Activated B cell treated with CpG ODN at 0.5 μM for 24 hours (primary cell): ENCODE results near the gene TSPAN32. TPM values are rescaled to one million over a fixed set of nuclear protein-coding genes. Genes with fewer than 3 reads are reported as not detected.

Experiments used
- ATAC-seq: fragments of 200-7000 bp; cut with Tn5 transposase; one replicate; pipeline ENCODE4 v1.10.0; 2021; ENCODE audit warnings: low read depth, mild to moderate bottlenecking, moderate library complexity
- CTCF ChIA-PET: fragments of 350-600 bp; sonication (Branson Sonifier 250); formaldehyde crosslinking; loops from one replicate; lab custom pipeline; 2021; ENCODE audit warnings: antibody characterized with exemption; lab: Charles Lee
- POLR2A ChIA-PET: fragments of 350-600 bp; sonication (Branson Sonifier 250); formaldehyde crosslinking; loops from one replicate; lab custom pipeline; 2021; ENCODE audit warnings: antibody characterized with exemption; lab: Charles Lee
- DNase-seq: peaks from one replicate; pipeline ENCODE4 v3.0.0; 2022
- H3K27ac Mint-ChIP-seq: one replicate; pipeline ENCODE4 v1.8.0; 2020; ENCODE audit warnings: mixed read lengths
- H3K27me3 Mint-ChIP-seq: one replicate; pipeline ENCODE4 v1.8.0; 2021; ENCODE audit warnings: mixed read lengths
- H3K36me3 Mint-ChIP-seq: one replicate; pipeline ENCODE4 v1.8.0; 2021; ENCODE audit warnings: low read depth, mixed read lengths
- H3K4me1 Mint-ChIP-seq: one replicate; pipeline ENCODE4 v1.8.0; 2021; ENCODE audit warnings: mixed read lengths
- H3K4me3 Mint-ChIP-seq: one replicate; pipeline ENCODE4 v1.8.0; 2020; ENCODE audit warnings: mild to moderate bottlenecking, mixed read lengths
- H3K9me3 Mint-ChIP-seq: one replicate; pipeline ENCODE4 v1.8.0; 2020; ENCODE audit warnings: mixed read lengths
- intact Hi-C: fragments of 100-400 bp; cut with micrococcal nuclease; formaldehyde crosslinking; loops from one replicate; pipeline ENCODE4 v1.15.1; 2024
- total RNA-seq: library from RNA; stranded (reverse); gene quantifications from 2 replicates; pipeline ENCODE4 v1.2.3, GENCODE V29; 2022
- TF ChIP-seq, protein P1 (sequence below): fragments of 200-600 bp; IDR thresholded peaks from one replicate; pipeline ENCODE4 v1.8.0; 2022; ENCODE audit warnings: antibody characterized with exemption, mild to moderate bottlenecking

Gene TSPAN32
- total RNA-seq, 1 donor from 2014 or later, result 7.3 TPM

DNA sequence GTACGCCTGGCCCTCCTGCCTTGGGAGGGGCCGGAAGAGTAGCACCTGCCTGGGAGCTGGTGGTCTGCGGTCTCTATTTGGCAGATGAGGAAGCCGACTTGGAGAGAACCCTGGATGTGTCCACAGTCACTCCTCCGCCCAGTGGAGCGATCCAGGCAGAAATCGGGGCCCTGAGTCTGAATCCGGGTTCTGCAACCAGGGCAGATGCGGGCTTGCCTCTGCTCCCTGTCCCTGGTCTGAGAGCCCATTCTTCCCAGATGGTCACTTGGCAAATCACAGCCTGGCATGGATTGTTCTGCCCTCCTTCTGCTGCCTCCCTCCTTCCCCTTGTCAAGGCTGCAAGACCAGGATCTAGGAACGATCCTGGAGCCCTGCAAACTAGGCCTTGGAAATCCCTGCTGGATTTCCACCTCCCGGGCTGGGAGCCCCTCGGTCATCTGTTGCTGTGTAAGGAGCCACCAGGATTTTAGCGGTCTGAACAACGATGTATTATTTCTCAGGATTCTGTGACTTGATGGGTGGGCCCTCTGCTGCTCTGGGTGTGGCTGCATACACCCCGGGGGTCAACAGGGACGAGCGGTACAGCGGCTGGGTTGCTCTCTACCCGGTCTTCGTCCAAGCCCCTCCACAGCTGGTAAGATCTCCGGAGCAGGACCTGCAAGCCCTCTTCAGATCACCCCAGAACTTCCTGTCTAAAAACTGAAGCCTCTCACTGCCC, 29.4 kb upstream of the TSPAN32 start:
- intact Hi-C loops, result no loop called here
- Mint-ChIP-seq H3K9me3 (no peaks in the 10 kb centered on the region), H3K27me3 (peaks cover 9% of the 10 kb centered on the region), H3K4me1 (peaks cover 19% of the 10 kb centered on the region), H3K4me3 (no peak overlapping the region), H3K36me3 (no peaks in the 10 kb centered on the region), H3K27ac (no peak overlapping the region)
- DNase-seq (no peak), ATAC-seq (no peak)
- CTCF ChIA-PET, result no interaction called here
- TF ChIP-seq, protein P1, sequence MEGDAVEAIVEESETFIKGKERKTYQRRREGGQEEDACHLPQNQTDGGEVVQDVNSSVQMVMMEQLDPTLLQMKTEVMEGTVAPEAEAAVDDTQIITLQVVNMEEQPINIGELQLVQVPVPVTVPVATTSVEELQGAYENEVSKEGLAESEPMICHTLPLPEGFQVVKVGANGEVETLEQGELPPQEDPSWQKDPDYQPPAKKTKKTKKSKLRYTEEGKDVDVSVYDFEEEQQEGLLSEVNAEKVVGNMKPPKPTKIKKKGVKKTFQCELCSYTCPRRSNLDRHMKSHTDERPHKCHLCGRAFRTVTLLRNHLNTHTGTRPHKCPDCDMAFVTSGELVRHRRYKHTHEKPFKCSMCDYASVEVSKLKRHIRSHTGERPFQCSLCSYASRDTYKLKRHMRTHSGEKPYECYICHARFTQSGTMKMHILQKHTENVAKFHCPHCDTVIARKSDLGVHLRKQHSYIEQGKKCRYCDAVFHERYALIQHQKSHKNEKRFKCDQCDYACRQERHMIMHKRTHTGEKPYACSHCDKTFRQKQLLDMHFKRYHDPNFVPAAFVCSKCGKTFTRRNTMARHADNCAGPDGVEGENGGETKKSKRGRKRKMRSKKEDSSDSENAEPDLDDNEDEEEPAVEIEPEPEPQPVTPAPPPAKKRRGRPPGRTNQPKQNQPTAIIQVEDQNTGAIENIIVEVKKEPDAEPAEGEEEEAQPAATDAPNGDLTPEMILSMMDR, result no peak
- POLR2A ChIA-PET, result no interaction called here

GRCh38 chr11:2272946-2273280, 28.9 kb upstream of the TSPAN32 start:
- intact Hi-C loops, result no loop called here
- CTCF ChIA-PET, result no interaction called here
- no peak overlapping the region for H3K27ac Mint-ChIP-seq

GRCh38 chr11:2273311-2273710, 28.5 kb upstream of the TSPAN32 start:
- Mint-ChIP-seq H3K4me1 (peaks cover 11% of the 10 kb centered on the region), H3K9me3 (no peaks in the 10 kb centered on the region), H3K4me3 (no peak overlapping the region), H3K27me3 (peaks cover 13% of the 10 kb centered on the region), H3K27ac (no peak overlapping the region), H3K36me3 (no peaks in the 10 kb centered on the region)
- CTCF ChIA-PET, result no interaction called here
- intact Hi-C loops, result no loop called here
- TF ChIP-seq, protein P1, result no peak
- no peak for ATAC-seq
- POLR2A ChIA-PET, result no interaction called here
- DNase-seq, result no peak

More at GRCh38 chr11:2272946-2273280, 28.9 kb upstream of the TSPAN32 start:
- H3K27me3 Mint-ChIP-seq, result peaks cover 12% of the 10 kb centered on the region
- TF ChIP-seq, protein P1, result no peak
- no peak overlapping the region for H3K4me3 Mint-ChIP-seq
- H3K9me3 Mint-ChIP-seq, result no peaks in the 10 kb centered on the region
- peaks cover 15% of the 10 kb centered on the region for H3K4me1 Mint-ChIP-seq
- POLR2A ChIA-PET, result no interaction called here
- DNase-seq (no peak), ATAC-seq (no peak)
- no peaks in the 10 kb centered on the region for H3K36me3 Mint-ChIP-seq

DNA sequence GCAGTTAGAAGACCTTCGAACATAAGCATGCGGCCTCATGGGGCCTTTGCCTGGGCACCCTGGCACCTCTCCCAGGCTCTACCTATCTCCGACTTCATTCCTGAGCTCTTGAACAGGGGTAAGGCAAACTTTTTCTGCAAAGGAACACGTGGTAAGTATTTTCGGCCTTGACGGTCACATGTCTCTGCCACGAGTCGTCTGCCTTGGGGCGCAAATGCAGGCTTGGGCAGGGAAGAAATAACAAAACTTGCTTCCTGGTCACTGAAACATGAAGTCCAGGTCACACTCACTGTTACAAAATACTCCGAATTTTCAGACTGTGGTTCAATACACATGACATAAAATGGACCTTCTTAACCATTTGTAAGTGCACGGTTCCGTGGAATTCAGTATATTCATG, 28.0 kb upstream of the TSPAN32 start:
- ATAC-seq (no peak), DNase-seq (no peak)
- Mint-ChIP-seq H3K36me3 (no peaks in the 10 kb centered on the region), H3K4me3 (no peak overlapping the region), H3K9me3 (peaks cover 2% of the 10 kb centered on the region), H3K4me1 (peaks cover 7% of the 10 kb centered on the region), H3K27me3 (peaks cover 13% of the 10 kb centered on the region), H3K27ac (no peak overlapping the region)
- POLR2A ChIA-PET, result no interaction called here
- CTCF ChIA-PET, result no interaction called here
- intact Hi-C loops, result no loop called here
- TF ChIP-seq, protein P1, result no peak

DNA sequence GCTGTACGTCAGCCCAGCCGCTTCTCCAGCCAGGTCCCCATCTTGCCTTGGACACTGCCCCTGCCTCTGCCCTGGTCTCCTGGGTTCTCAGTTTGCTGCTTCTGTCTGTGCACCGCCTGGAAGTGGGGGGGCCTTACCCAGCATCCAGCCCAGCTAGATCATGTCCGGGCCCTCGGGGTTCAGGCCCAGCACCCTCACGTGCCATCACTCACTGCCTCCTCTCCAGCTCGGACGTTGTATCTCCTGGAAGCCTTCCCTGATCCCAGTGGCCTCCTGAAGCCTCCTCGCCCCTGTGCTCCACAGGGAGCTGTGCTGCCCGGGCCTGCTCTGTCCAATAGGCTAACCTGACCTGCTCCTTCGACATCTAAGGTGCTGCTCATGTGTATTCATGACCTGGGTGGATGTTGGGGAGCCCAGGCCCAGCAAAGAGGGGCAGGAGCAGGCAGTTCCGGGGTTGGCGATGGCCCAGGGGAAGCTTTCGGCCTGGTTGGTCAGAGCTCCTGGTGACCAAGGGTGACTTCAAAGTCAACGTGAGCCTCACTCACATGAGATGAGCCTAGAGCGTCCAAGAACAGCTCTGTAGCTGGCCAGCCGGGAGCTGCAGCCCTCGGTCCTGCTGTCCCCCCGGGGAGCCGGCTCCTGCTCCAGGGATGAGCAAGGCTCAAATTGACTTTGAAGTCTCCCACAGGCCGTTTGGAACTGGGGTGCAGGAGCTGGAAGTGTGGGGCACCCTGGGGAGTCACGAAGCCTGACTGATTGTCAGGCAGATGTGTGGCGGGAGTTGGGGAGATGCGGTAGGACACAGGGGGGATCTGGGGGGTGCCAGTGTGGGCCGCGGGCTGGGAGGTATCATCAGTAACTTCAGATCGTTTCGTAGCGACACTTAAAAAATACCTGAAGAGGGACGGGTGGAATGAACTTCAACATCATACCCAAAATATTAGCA, 26.2 kb upstream of the TSPAN32 start:
- no peak for DNase-seq
- CTCF ChIA-PET, result no interaction called here
- POLR2A ChIA-PET, result no interaction called here
- peaks cover 7% of the 10 kb centered on the region for H3K36me3 Mint-ChIP-seq
- intact Hi-C loops, result no loop called here
- H3K4me3 Mint-ChIP-seq, result no peak overlapping the region
- peaks cover 11% of the 10 kb centered on the region for H3K9me3 Mint-ChIP-seq
- peaks cover 14% of the 10 kb centered on the region for H3K27me3 Mint-ChIP-seq
- TF ChIP-seq, protein P1, result no peak
- no peak for ATAC-seq
- no peak overlapping the region for H3K27ac Mint-ChIP-seq
- peaks cover 4% of the 10 kb centered on the region for H3K4me1 Mint-ChIP-seq
